ENCODE measurements around the gene JAZF1. TPM values are rescaled to one million over a fixed set of nuclear protein-coding genes. Genes with fewer than 3 reads are reported as not detected.

JAZF1 gene
- total RNA-seq, 1 experiment from 2014 or later, result 9.1 TPM

DNA sequence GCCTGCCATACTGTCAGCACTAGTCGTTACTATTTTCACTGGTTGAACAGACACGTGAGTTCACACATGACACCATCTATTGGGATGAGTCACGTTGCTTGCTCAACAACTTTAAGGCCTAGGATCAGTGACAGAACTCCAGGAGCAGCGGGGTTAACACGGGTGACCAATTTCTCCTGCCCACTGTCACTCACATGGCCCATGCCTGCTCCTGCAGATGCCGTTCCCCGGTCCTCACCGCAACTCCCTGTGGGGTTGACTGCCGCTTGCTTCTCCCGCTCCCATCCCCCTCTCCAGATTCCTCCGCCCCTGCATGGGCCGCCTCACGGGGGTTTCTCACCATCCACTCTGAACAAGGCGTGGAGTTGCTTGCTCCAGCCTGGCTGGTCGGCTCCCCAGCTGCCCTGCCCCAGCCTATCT, 312.5 kb downstream of the JAZF1 start:
- Histone ChIP-seq H3K27ac (ENCODE audit: insufficient read length, low read depth, low read length) (no peak overlapping the region), H3K23me2 (ENCODE audit: insufficient read length, low read depth, low read length, poor library complexity, severe bottlenecking) (no peaks in the 10 kb centered on the region), H4K20me1 (ENCODE audit: control insufficient read depth, insufficient read depth, insufficient read length) (no peaks in the 10 kb centered on the region), H3K56ac (ENCODE audit: insufficient read length, low read depth, low read length) (no peak overlapping the region), H3K9me3 (ENCODE audit: control insufficient read depth, low read depth, low read length) (no peaks in the 10 kb centered on the region), H2BK12ac (ENCODE audit: insufficient read length, low read depth, low read length) (no peak overlapping the region), H3K14ac (ENCODE audit: insufficient read depth, low read length) (no peak overlapping the region), H2BK120ac (ENCODE audit: low read depth, low read length, poor library complexity, severe bottlenecking) (no peak overlapping the region), H3K9ac (ENCODE audit: extremely low read depth, insufficient read length, low read length) (no peak overlapping the region), H3K27me3 (ENCODE audit: insufficient read depth, low read length) (no peaks in the 10 kb centered on the region), H4K91ac (ENCODE audit: insufficient read length, low read depth, low read length) (no peak overlapping the region), H4K8ac (replicated peaks; ENCODE audit: insufficient read length, low read depth, low read length) (no peak overlapping the region), H3K18ac (ENCODE audit: insufficient read length, low read depth, low read length) (no peak overlapping the region), H2BK5ac (ENCODE audit: insufficient read length, low read length) (no peak overlapping the region), H3T11ph (ENCODE audit: low read length) (no peak overlapping the region), H3K4ac (ENCODE audit: low read depth, low read length) (no peak overlapping the region), H3K4me1 (ENCODE audit: insufficient read depth, low read length) (0 out of 2 replicates have a peak, but pooled peaks cover 6% of the 10 kb centered on the region), H2BK15ac (ENCODE audit: low read depth, low read length) (no peak overlapping the region), H3K79me2 (ENCODE audit: insufficient read depth, low read length) (no peaks in the 10 kb centered on the region), H3K79me1 (ENCODE audit: insufficient read depth, low read depth, low read length, poor library complexity, severe bottlenecking) (no peaks in the 10 kb centered on the region), H4K5ac (ENCODE audit: insufficient read length, low read depth, low read length) (no peak overlapping the region), H2AFZ (ENCODE audit: low read length) (no peak overlapping the region), H3K4me2 (ENCODE audit: insufficient read depth, insufficient read length, low read length) (no peak overlapping the region), H2BK20ac (ENCODE audit: low read depth, low read length, poor library complexity, severe bottlenecking) (no peak overlapping the region), H3K23ac (ENCODE audit: insufficient read length, low read depth, low read length) (no peak overlapping the region), H2AK5ac (ENCODE audit: insufficient read length, low read length) (no peak overlapping the region)
- peak overlapping the region in 2 of 3 experiments; percentile 8 to 46; a peak in 1 of 7 replicates for H3K27ac Mint-ChIP-seq
- H3K9me3 Mint-ChIP-seq, result no peaks in the 10 kb centered on the region
- no CpG with 5 or more reads among the region's 15 CpGs for WGBS (ENCODE audit: extremely low coverage, insufficient read length, low lambda C conversion rate)
- no peaks in the 10 kb centered on the region; a peak in 1 of 7 replicates for H3K36me3 Mint-ChIP-seq (ENCODE audit: insufficient read depth in 1 of 3, low read depth in 3 of 3)
- H3K4me3 Mint-ChIP-seq, result no peak overlapping the region
- TF ChIP-seq, protein P1, sequence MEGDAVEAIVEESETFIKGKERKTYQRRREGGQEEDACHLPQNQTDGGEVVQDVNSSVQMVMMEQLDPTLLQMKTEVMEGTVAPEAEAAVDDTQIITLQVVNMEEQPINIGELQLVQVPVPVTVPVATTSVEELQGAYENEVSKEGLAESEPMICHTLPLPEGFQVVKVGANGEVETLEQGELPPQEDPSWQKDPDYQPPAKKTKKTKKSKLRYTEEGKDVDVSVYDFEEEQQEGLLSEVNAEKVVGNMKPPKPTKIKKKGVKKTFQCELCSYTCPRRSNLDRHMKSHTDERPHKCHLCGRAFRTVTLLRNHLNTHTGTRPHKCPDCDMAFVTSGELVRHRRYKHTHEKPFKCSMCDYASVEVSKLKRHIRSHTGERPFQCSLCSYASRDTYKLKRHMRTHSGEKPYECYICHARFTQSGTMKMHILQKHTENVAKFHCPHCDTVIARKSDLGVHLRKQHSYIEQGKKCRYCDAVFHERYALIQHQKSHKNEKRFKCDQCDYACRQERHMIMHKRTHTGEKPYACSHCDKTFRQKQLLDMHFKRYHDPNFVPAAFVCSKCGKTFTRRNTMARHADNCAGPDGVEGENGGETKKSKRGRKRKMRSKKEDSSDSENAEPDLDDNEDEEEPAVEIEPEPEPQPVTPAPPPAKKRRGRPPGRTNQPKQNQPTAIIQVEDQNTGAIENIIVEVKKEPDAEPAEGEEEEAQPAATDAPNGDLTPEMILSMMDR (conservative IDR thresholded peaks at IDR 0.05), result no peak
- H3K27me3 Mint-ChIP-seq (ENCODE audit: low read depth), result no peaks in the 10 kb centered on the region
- H3K4me1 Mint-ChIP-seq, result peaks cover 35 to 36% of the 10 kb centered on the region in 2 experiments
- DNase-seq, result no peak
